Stomach (tissue), 9 donors: ENCODE results near the gene DDX54. TPM values are rescaled to one million over a fixed set of nuclear protein-coding genes. Genes with fewer than 3 reads are reported as not detected.

Experiments used
- DNase-seq, 2 donors: peaks; one replicate each; pipeline versions ENCODE4 v3.0.0 to v3.0.0-alpha.2; 2013 to 2019
- H3K27ac ChIP-seq, 5 donors: fragments of 200-600 bp in 4 of 5; sonication (generic) in 4 of 5; one replicate each; pipeline ENCODE4 v1.5.1; 2013 to 2019; ENCODE audit warnings: mild to moderate bottlenecking in 1 of 5, moderate library complexity in 1 of 5
- H3K27me3 ChIP-seq, 3 donors: fragments of 200-600 bp; sonication (generic); one replicate each; pipeline ENCODE4 v1.5.1; 2017 to 2019; ENCODE audit warnings: mixed run types in 1 of 3
- H3K36me3 ChIP-seq, 4 donors: fragments of 200-600 bp; sonication (generic); 1 replicate in 3 of 4; 2 replicates in 1 of 4; pipeline ENCODE4 v1.5.1; 2016 to 2019
- H3K4me1 ChIP-seq, 4 donors: fragments of 200-600 bp; sonication (generic); one replicate each; pipeline ENCODE4 v1.5.1; 2016 to 2019
- H3K4me3 ChIP-seq, 4 donors: fragments of 200-600 bp; sonication (generic) in 3 of 4; one replicate each; pipeline ENCODE4 v1.5.1; 2016 to 2019; ENCODE audit warnings: mild to moderate bottlenecking in 1 of 4
- H3K9me3 ChIP-seq, 4 donors: fragments of 200-600 bp; sonication (generic); one replicate each; pipeline ENCODE4 v1.5.1; 2016 to 2019
- CTCF ChIP-seq, 7 experiments: fragments of 450-650 bp in 4 of 7; fragments of 200-600 bp in 3 of 7; sonication (generic) in 3 of 7; IDR thresholded peaks; one replicate each; pipeline ENCODE4 v1.5.1; 2016 to 2019; ENCODE audit warnings: antibody characterized with exemption in 7 of 7, control low read depth in 2 of 7, mild to moderate bottlenecking in 1 of 7
- EP300 ChIP-seq: sonication (generic); formaldehyde crosslinking; IDR thresholded peaks from one replicate; pipeline ENCODE4 v1.6.1; 2017; ENCODE audit warnings: antibody characterized with exemption
- POLR2A ChIP-seq, 4 donors: fragments of 450-650 bp; IDR thresholded peaks; one replicate each; pipeline ENCODE4 v1.6.1; 2016; ENCODE audit warnings: antibody characterized with exemption in 4 of 4, control low read depth in 2 of 4, mild to moderate bottlenecking in 1 of 4, moderate library complexity in 1 of 4
- POLR2AphosphoS5 ChIP-seq, 3 donors: sonication (generic); formaldehyde crosslinking; IDR thresholded peaks; one replicate each; pipeline ENCODE4 v1.6.1; 2016; ENCODE audit warnings: antibody characterized with exemption in 3 of 3
- WGBS, 5 donors: extraction: QIAGEN DNeasy Blood & Tissue Kit in 3 of 5; methylation state at CpG; one replicate each; pipeline versions ENCODE4 v1.1.5 to v1.1.7; 2013 to 2018; 5-methylcytosine and 5-hydroxymethylcytosine counted together
- intact Hi-C: fragments of 100-400 bp; cut with DNase I; formaldehyde crosslinking; loops from one replicate; pipeline ENCODE4 v1.15.1; 2023; ENCODE audit warnings: low total_unique reads
- polyA plus RNA-seq, 3 donors: library from polyadenylated mRNA; stranded (reverse); fragments of 200-250 nt; gene quantifications; one replicate each; pipeline ENCODE4 v1.2.3, GENCODE V29; 2013
- total RNA-seq, 5 donors: library from RNA; depleted of rRNA; stranded (reverse); fragments of >200 nt; gene quantifications; one replicate each; pipeline versions ENCODE4 v1.1.0 to v1.2.3, GENCODE V29; 2014 to 2016
- donor health status: healthy with polysubstance abuse.
- donor health status: Bipolar disorder and iron deficiency.
- donor health status: healthy.

DDX54 gene
- total and polyA plus RNA-seq, 8 donors = 14.6 to 167 (median 37.9) TPM

GRCh38 chr12:113113397-113113796 is 71.9 kb downstream of the DDX54 start:
- H3K9me3 ChIP-seq = no peaks in the 10 kb centered on the region
- H3K4me3 ChIP-seq = no peak overlapping the region
- TF ChIP-seq POLR2AphosphoS5 (IDR thresholded peaks at IDR 0.05) (no peak), POLR2A (IDR thresholded peaks at IDR 0.05) (no peak), CTCF (IDR thresholded peaks at IDR 0.05) (no peak), EP300 (no peak)
- peaks cover 0 to 30% (median 0%) of the 10 kb centered on the region in 3 donors for H3K27me3 ChIP-seq
- H3K27ac ChIP-seq = no peak overlapping the region
- H3K4me1 ChIP-seq = no peaks in the 10 kb centered on the region
- no peak for DNase-seq
- intact Hi-C loops = no loop called here
- H3K36me3 ChIP-seq = peaks cover 0 to 19% (median 0%) of the 10 kb centered on the region in 4 donors
- WGBS, 5 donors = 61 to 89% (median 86%) methylated on average over 2 of the region's 2 CpGs

GRCh38 chr12:113112043-113112899 is 73.0 kb downstream of the DDX54 start:
- H3K4me1 ChIP-seq = no peaks in the 10 kb centered on the region
- no peaks in the 10 kb centered on the region for H3K9me3 ChIP-seq
- peaks cover 0 to 30% (median 0%) of the 10 kb centered on the region in 3 donors for H3K27me3 ChIP-seq
- no peak for DNase-seq
- 62 to 79% (median 78%) methylated on average over 28 to 39 of the region's 39 CpGs for WGBS, 5 donors
- intact Hi-C loops = no loop called here
- no peak overlapping the region for H3K27ac ChIP-seq
- no peak overlapping the region for H3K4me3 ChIP-seq
- TF ChIP-seq CTCF (IDR thresholded peaks at IDR 0.05) = no peak
- no peak for TF ChIP-seq POLR2A (IDR thresholded peaks at IDR 0.05)
- TF ChIP-seq EP300 = no peak
- no peak for TF ChIP-seq POLR2AphosphoS5 (IDR thresholded peaks at IDR 0.05)
- H3K36me3 ChIP-seq = peaks cover 0 to 26% (median 2%) of the 10 kb centered on the region in 4 donors

GRCh38 chr12:113111247-113111646 is 74.0 kb downstream of the DDX54 start:
- no peak for TF ChIP-seq CTCF (IDR thresholded peaks at IDR 0.05)
- no peak for TF ChIP-seq POLR2A (IDR thresholded peaks at IDR 0.05)
- no peak for TF ChIP-seq POLR2AphosphoS5 (IDR thresholded peaks at IDR 0.05)
- TF ChIP-seq EP300 = no peak
- H3K9me3 ChIP-seq = no peaks in the 10 kb centered on the region
- WGBS, 5 donors = 90 to 94% (median 93%) methylated on average over 3 of the region's 3 CpGs
- peaks cover 0 to 30% (median 0%) of the 10 kb centered on the region in 3 donors for H3K27me3 ChIP-seq
- peaks cover 0 to 26% (median 2%) of the 10 kb centered on the region in 4 donors for H3K36me3 ChIP-seq
- intact Hi-C loops = no loop called here
- no peak for DNase-seq
- no peak overlapping the region for H3K4me3 ChIP-seq
- H3K27ac ChIP-seq = no peak overlapping the region
- H3K4me1 ChIP-seq = no peaks in the 10 kb centered on the region

- Histone ChIP-seq H3K36me3 (peaks cover 0 to 25% (median 2%) of the 10 kb centered on the region in 4 donors), H3K4me3 (no peak overlapping the region), H3K4me1 (no peaks in the 10 kb centered on the region), H3K27ac (no peak overlapping the region), H3K27me3 (peaks cover 0 to 39% (median 0%) of the 10 kb centered on the region in 3 donors), H3K9me3 (no peaks in the 10 kb centered on the region)
- TF ChIP-seq POLR2AphosphoS5 (IDR thresholded peaks at IDR 0.05) = no peak
- TF ChIP-seq EP300 = no peak
- no peak for TF ChIP-seq POLR2A (IDR thresholded peaks at IDR 0.05)
- TF ChIP-seq CTCF (IDR thresholded peaks at IDR 0.05) = no peak
- no peak for DNase-seq
- intact Hi-C loops = no loop called here
- 48 to 68% (median 62%) methylated on average over 6 to 7 of the region's 7 CpGs for WGBS, 5 donors
Measured at GRCh38 chr12:113109872-113110599, 75.2 kb downstream of the DDX54 start.
